SJCRH30 (cell line): Measurements from ENCODE around the gene TNS3. TPM values are rescaled to one million over a fixed set of nuclear protein-coding genes. Genes with fewer than 3 reads are reported as not detected.
A peak's percentile ranks its signal among the peaks of the same experiment; 100 is the strongest.

Source experiments
- DNase-seq, 2 experiments: peaks; one replicate each; pipeline ENCODE4 v3.0.0-alpha.2; 2015 to 2020
- H3K27ac ChIP-seq: fragments of 250-450 bp; sonication (Bioruptor Pico); 2 replicates; pipeline ENCODE4 v1.5.1; 2020; ENCODE audit warnings: mild to moderate bottlenecking, moderate library complexity
- H3K27me3 ChIP-seq: fragments of 250-450 bp; sonication (Bioruptor Pico); 2 replicates; pipeline ENCODE4 v1.5.1; 2020; ENCODE audit warnings: mild to moderate bottlenecking, moderate library complexity
- H3K36me3 ChIP-seq: fragments of 250-450 bp; sonication (Bioruptor Pico); 2 replicates; pipeline ENCODE4 v1.5.1; 2020; ENCODE audit warnings: mild to moderate bottlenecking, moderate library complexity
- H3K4me1 ChIP-seq: fragments of 250-450 bp; sonication (Bioruptor Pico); 2 replicates; pipeline ENCODE4 v1.5.1; 2020; ENCODE audit warnings: mild to moderate bottlenecking, moderate library complexity
- H3K4me3 ChIP-seq: fragments of 250-450 bp; sonication (Bioruptor Pico); 2 replicates; pipeline ENCODE4 v1.5.1; 2020; ENCODE audit warnings: mild to moderate bottlenecking, moderate library complexity
- H3K9me3 ChIP-seq: fragments of 250-450 bp; sonication (Bioruptor Pico); replicated peaks from 2 replicates; pipeline ENCODE4 v1.5.1; 2020; ENCODE audit warnings: mild to moderate bottlenecking, moderate library complexity
- total RNA-seq: library from RNA; depleted of rRNA; stranded (reverse); fragments of >200 nt; shearing (Covaris generic); gene quantifications from 2 replicates; pipeline ENCODE4 v1.2.3, GENCODE V29; 2014

Gene TNS3
- total RNA-seq, 1 experiment from 2014 or later = 65.1 TPM

GRCh38 chr7:47538846-47539311, 43.0 kb downstream of the TNS3 start:
- H3K27me3 ChIP-seq = no peaks in the 10 kb centered on the region
- no peak overlapping the region for H3K27ac ChIP-seq
- peaks cover 33% of the 10 kb centered on the region for H3K4me1 ChIP-seq
- no peak overlapping the region for H3K4me3 ChIP-seq
- DNase-seq = no peak
- H3K9me3 ChIP-seq = no peaks in the 10 kb centered on the region
- H3K36me3 ChIP-seq = no peaks in the 10 kb centered on the region

- Histone ChIP-seq H3K27me3 (no peaks in the 10 kb centered on the region), H3K27ac (no peak overlapping the region; the same call in 1 of the 2 replicates), H3K4me1 (peaks cover 38% of the 10 kb centered on the region), H3K4me3 (peak overlapping the region; percentile 56), H3K9me3 (no peaks in the 10 kb centered on the region), H3K36me3 (no peaks in the 10 kb centered on the region)
- peak; percentile 46 to 54 for DNase-seq
Observed at GRCh38 chr7:47537716-47538675, 43.9 kb downstream of the TNS3 start.

GRCh38 chr7:47536661-47537611, 45.0 kb downstream of the TNS3 start:
- DNase-seq = peak; percentile 38 to 49
- H3K27ac ChIP-seq = peak overlapping the region; percentile 78; the same call in 1 of the 2 replicates
- peak overlapping the region; percentile 56 for H3K4me3 ChIP-seq
- H3K27me3 ChIP-seq = no peaks in the 10 kb centered on the region
- H3K9me3 ChIP-seq = no peaks in the 10 kb centered on the region
- no peaks in the 10 kb centered on the region for H3K36me3 ChIP-seq
- H3K4me1 ChIP-seq = peaks cover 38% of the 10 kb centered on the region

- no peaks in the 10 kb centered on the region for H3K36me3 ChIP-seq
- H3K9me3 ChIP-seq = no peaks in the 10 kb centered on the region
- DNase-seq = peak; percentile 45 to 67
- peak overlapping the region; percentile 56 for H3K4me3 ChIP-seq
- no peaks in the 10 kb centered on the region for H3K27me3 ChIP-seq
- peaks cover 38% of the 10 kb centered on the region for H3K4me1 ChIP-seq
- peak overlapping the region; percentile 78 for H3K27ac ChIP-seq
Observed at GRCh38 chr7:47535704-47536628, 45.9 kb downstream of the TNS3 start.

- H3K4me1 ChIP-seq = peaks cover 38% of the 10 kb centered on the region
- H3K27me3 ChIP-seq = no peaks in the 10 kb centered on the region
- peak overlapping the region; percentile 78 for H3K27ac ChIP-seq
- peak overlapping the region; percentile 56 for H3K4me3 ChIP-seq
- H3K9me3 ChIP-seq = no peaks in the 10 kb centered on the region
- H3K36me3 ChIP-seq = no peaks in the 10 kb centered on the region
- peak; percentile 47 to 75 for DNase-seq
Observed at GRCh38 chr7:47535035-47535703, 46.7 kb downstream of the TNS3 start.

GRCh38 chr7:47534322-47535034, 47.4 kb downstream of the TNS3 start:
- Histone ChIP-seq H3K27me3 (no peaks in the 10 kb centered on the region), H3K9me3 (0 out of 2 replicates have a peak, but pooled peaks cover 3% of the 10 kb centered on the region), H3K36me3 (0 out of 2 replicates have a peak, but pooled peaks cover 5% of the 10 kb centered on the region), H3K27ac (peak overlapping the region; percentile 78), H3K4me3 (peak overlapping the region; percentile 56; the same call in 1 of the 2 replicates), H3K4me1 (peaks cover 38% of the 10 kb centered on the region)
- DNase-seq = peak; percentile 74 to 86

- peak overlapping the region; percentile 21 for H3K4me3 ChIP-seq
Observed at GRCh38 chr7:47531584-47532492, 50.1 kb downstream of the TNS3 start.

GRCh38 chr7:47529826-47530555, 51.9 kb downstream of the TNS3 start:
- H3K27me3 ChIP-seq = no peaks in the 10 kb centered on the region
- H3K36me3 ChIP-seq = peaks cover 15% of the 10 kb centered on the region
- no peak for DNase-seq
- no peak overlapping the region for H3K27ac ChIP-seq
- H3K4me1 ChIP-seq = peaks cover 16% of the 10 kb centered on the region
- H3K9me3 ChIP-seq = 0 out of 2 replicates have a peak, but pooled peaks cover 8% of the 10 kb centered on the region
- no peak overlapping the region for H3K4me3 ChIP-seq

More at GRCh38 chr7:47531584-47532492, 50.1 kb downstream of the TNS3 start:
- Histone ChIP-seq H3K27me3 (no peaks in the 10 kb centered on the region), H3K36me3 (peaks cover 13% of the 10 kb centered on the region), H3K9me3 (0 out of 2 replicates have a peak, but pooled peaks cover 8% of the 10 kb centered on the region), H3K4me1 (peaks cover 27% of the 10 kb centered on the region), H3K27ac (peak overlapping the region; percentile 31)
- peak; percentile 74 to 80 for DNase-seq

- peaks cover 15% of the 10 kb centered on the region for H3K36me3 ChIP-seq
- H3K27ac ChIP-seq = no peak overlapping the region
- no peaks in the 10 kb centered on the region for H3K27me3 ChIP-seq
- DNase-seq = no peak
- 0 out of 2 replicates have a peak, but pooled peaks cover 8% of the 10 kb centered on the region for H3K9me3 ChIP-seq
- no peak overlapping the region for H3K4me3 ChIP-seq
- H3K4me1 ChIP-seq = peaks cover 10% of the 10 kb centered on the region
Observed at GRCh38 chr7:47529405-47529804, 52.5 kb downstream of the TNS3 start.

GRCh38 chr7:47528471-47528870, 53.4 kb downstream of the TNS3 start:
- H3K4me3 ChIP-seq = no peak overlapping the region
- no peak for DNase-seq

GRCh38 chr7:47526466-47526865, 55.4 kb downstream of the TNS3 start:
- Histone ChIP-seq H3K27me3 (no peaks in the 10 kb centered on the region), H3K9me3 (0 out of 2 replicates have a peak, but pooled peaks cover 8% of the 10 kb centered on the region), H3K36me3 (peaks cover 19% of the 10 kb centered on the region), H3K4me1 (no peaks in the 10 kb centered on the region), H3K4me3 (no peak overlapping the region), H3K27ac (no peak overlapping the region)
- DNase-seq = no peak

More at GRCh38 chr7:47528471-47528870, 53.4 kb downstream of the TNS3 start:
- Histone ChIP-seq H3K4me1 (peaks cover under 1% of the 10 kb centered on the region), H3K27me3 (no peaks in the 10 kb centered on the region), H3K27ac (no peak overlapping the region), H3K36me3 (peaks cover 15% of the 10 kb centered on the region), H3K9me3 (0 out of 2 replicates have a peak, but pooled peaks cover 8% of the 10 kb centered on the region)
